B cell (primary cell): ENCODE data around the gene CEP131. TPM values are rescaled to one million over a fixed set of nuclear protein-coding genes. Genes with fewer than 3 reads are reported as not detected.
"Not testable (repeated sequence)": the region's sequence is repeated elsewhere in the genome, so short reads cannot be mapped to it uniquely, and the experiment has no call there.

Source experiments
- ATAC-seq: fragments of 200-7000 bp; cut with Tn5 transposase; one replicate; pipeline ENCODE4 v1.10.0; 2021; ENCODE audit warnings: low read depth, mild to moderate bottlenecking, moderate number of reproducible peaks, moderate library complexity
- CTCF ChIA-PET: fragments of 350-600 bp; sonication (Branson Sonifier 250); formaldehyde crosslinking; loops from one replicate; lab custom pipeline; 2021; ENCODE audit warnings: antibody characterized with exemption, inconsistent platforms; lab: Charles Lee
- POLR2A ChIA-PET: fragments of 350-600 bp; sonication (Branson Sonifier 250); formaldehyde crosslinking; loops from one replicate; lab custom pipeline; 2021; ENCODE audit warnings: antibody characterized with exemption; lab: Charles Lee
- DNase-seq: peaks from one replicate; pipeline ENCODE4 v3.0.0; 2013
- H2AFZ ChIP-seq: 2 replicates; pipeline ENCODE4 v1.6.1; 2012; ENCODE audit warnings: mild to moderate bottlenecking, low read depth, low read length; ENCODE audit not compliant: insufficient read depth, poor library complexity, severe bottlenecking
- H3K27ac ChIP-seq, 2 donors: 1 replicate in 1 of 2; 2 replicates in 1 of 2; pipeline ENCODE4 v1.5.1; 2012 to 2013; ENCODE audit warnings: low read length in 2 of 2, mild to moderate bottlenecking in 2 of 2, moderate library complexity in 1 of 2
- H3K27me3 ChIP-seq, 4 experiments: fragments of 200-600 bp in 1 of 4; sonication (generic) in 1 of 4; replicated peaks in 1 of 4; 1 replicate in 2 of 4; 2 replicates in 2 of 4; pipeline versions ENCODE4 v1.6.1 to v1.7.0; 2013 to 2016; ENCODE audit warnings: low read length in 3 of 4, mild to moderate bottlenecking in 2 of 4, mixed read lengths in 1 of 4, moderate library complexity in 1 of 4; ENCODE audit not compliant: insufficient read depth in 4 of 4, control insufficient read depth in 3 of 4; ENCODE audit errors: control extremely low read depth in 1 of 4
- H3K36me3 ChIP-seq, 2 experiments: replicated peaks in 1 of 2; 1 replicate in 1 of 2; 2 replicates in 1 of 2; pipeline versions ENCODE4 v1.6.1 to v1.7.1; 2013; ENCODE audit warnings: low read length in 1 of 2; ENCODE audit not compliant: insufficient read depth in 2 of 2, control insufficient read depth in 1 of 2; ENCODE audit errors: control extremely low read depth in 1 of 2, extremely low read depth in 1 of 2
- H3K4me1 ChIP-seq, 2 donors: fragments of 200-600 bp in 1 of 2; sonication (generic) in 1 of 2; 1 replicate in 1 of 2; 2 replicates in 1 of 2; pipeline versions ENCODE4 v1.5.1 to v1.6.1; 2013 to 2017; ENCODE audit warnings: low read length in 2 of 2; ENCODE audit not compliant: control insufficient read depth in 2 of 2, insufficient read depth in 2 of 2
- H3K4me2 ChIP-seq: replicated peaks from 2 replicates; pipeline ENCODE3; 2012; ENCODE audit warnings: mild to moderate bottlenecking, low read depth, low read length; ENCODE audit not compliant: poor library complexity, severe bottlenecking
- H3K4me3 ChIP-seq, 5 experiments: fragments of 200-600 bp in 1 of 5; sonication (generic) in 1 of 5; 1 replicate in 3 of 5; 2 replicates in 2 of 5; pipeline versions ENCODE4 v1.5.1 to v1.7.0; 2011 to 2016; ENCODE audit warnings: low read length in 4 of 5, mild to moderate bottlenecking in 4 of 5, low read depth in 2 of 5, control low read depth in 1 of 5, moderate library complexity in 1 of 5; ENCODE audit not compliant: insufficient read depth in 1 of 5; ENCODE audit errors: control extremely low read depth in 1 of 5, extremely low read depth in 1 of 5
- H3K79me2 ChIP-seq: fragments of 200-600 bp; sonication (generic); one replicate; pipeline ENCODE4 v1.6.0; 2016; ENCODE audit warnings: low read length; ENCODE audit not compliant: control insufficient read depth, insufficient read depth
- H3K9ac ChIP-seq: fragments of 200-600 bp; sonication (generic); 2 replicates; pipeline ENCODE4 v1.6.1; 2017; ENCODE audit warnings: mild to moderate bottlenecking, low read length, moderate library complexity
- H3K9me3 ChIP-seq, 3 donors: one replicate each; pipeline versions ENCODE4 v1.6.1 to v1.7.1; 2013; ENCODE audit warnings: low read length in 2 of 3; ENCODE audit not compliant: control insufficient read depth in 2 of 3, insufficient read depth in 1 of 3; ENCODE audit errors: control extremely low read depth in 1 of 3
- H4K20me1 ChIP-seq: 2 replicates; pipeline ENCODE4 v1.6.0; 2012; ENCODE audit warnings: mild to moderate bottlenecking, low read length; ENCODE audit not compliant: insufficient read depth, control insufficient read depth, poor library complexity, severe bottlenecking
- H3K27ac Mint-ChIP-seq: one replicate; pipeline ENCODE4 v1.8.0; 2021; ENCODE audit warnings: mixed read lengths
- H3K27me3 Mint-ChIP-seq: one replicate; pipeline ENCODE4 v1.8.0; 2021; ENCODE audit warnings: mixed read lengths
- H3K4me1 Mint-ChIP-seq: one replicate; pipeline ENCODE4 v1.8.0; 2021; ENCODE audit warnings: mixed read lengths
- H3K4me3 Mint-ChIP-seq: one replicate; pipeline ENCODE4 v1.8.0; 2021; ENCODE audit warnings: mixed read lengths
- H3K9me3 Mint-ChIP-seq: one replicate; pipeline ENCODE4 v1.8.0; 2022; ENCODE audit warnings: mixed read lengths; ENCODE audit not compliant: insufficient read depth
- CTCF ChIP-seq: fragments of 200-600 bp; IDR thresholded peaks from one replicate; pipeline ENCODE4 v1.8.0; 2022; ENCODE audit warnings: antibody characterized with exemption, mild to moderate bottlenecking
- EZH2 ChIP-seq: IDR thresholded peaks from 2 replicates; pipeline ENCODE4 v1.6.1; 2012; ENCODE audit warnings: borderline replicate concordance, low read depth, mild to moderate bottlenecking, moderate library complexity, low read length; ENCODE audit not compliant: insufficient read depth, poor library complexity, severe bottlenecking
- WGBS: methylation state at CpG from one replicate; pipeline ENCODE4 v1.1.5; 2013; ENCODE audit warnings: missing lambda C conversion rate; ENCODE audit not compliant: insufficient coverage; 5-methylcytosine and 5-hydroxymethylcytosine counted together
- intact Hi-C: fragments of 100-400 bp; cut with micrococcal nuclease; formaldehyde crosslinking; loops from one replicate; pipeline ENCODE4 v1.10.0; 2022
- polyA plus RNA-seq: library from polyadenylated mRNA; depleted of rRNA; stranded (reverse); fragments of >200 nt; gene quantifications from 2 replicates; pipeline ENCODE4 v1.2.3, GENCODE V29; 2012
- total RNA-seq, 2 donors: library from RNA; stranded (reverse); fragments of 120-200 nt in 1 of 2; gene quantifications; 1 replicate in 1 of 2; 2 replicates in 1 of 2; pipeline versions ENCODE4 v1.2.3 to v1.2.4, GENCODE V29; 2013 to 2022

The CEP131 gene
- total and polyA plus RNA-seq, 2 donors (not counting 1 experiment from before 2014, with no cell fraction given) = 18.8 to 25.5 TPM

DNA sequence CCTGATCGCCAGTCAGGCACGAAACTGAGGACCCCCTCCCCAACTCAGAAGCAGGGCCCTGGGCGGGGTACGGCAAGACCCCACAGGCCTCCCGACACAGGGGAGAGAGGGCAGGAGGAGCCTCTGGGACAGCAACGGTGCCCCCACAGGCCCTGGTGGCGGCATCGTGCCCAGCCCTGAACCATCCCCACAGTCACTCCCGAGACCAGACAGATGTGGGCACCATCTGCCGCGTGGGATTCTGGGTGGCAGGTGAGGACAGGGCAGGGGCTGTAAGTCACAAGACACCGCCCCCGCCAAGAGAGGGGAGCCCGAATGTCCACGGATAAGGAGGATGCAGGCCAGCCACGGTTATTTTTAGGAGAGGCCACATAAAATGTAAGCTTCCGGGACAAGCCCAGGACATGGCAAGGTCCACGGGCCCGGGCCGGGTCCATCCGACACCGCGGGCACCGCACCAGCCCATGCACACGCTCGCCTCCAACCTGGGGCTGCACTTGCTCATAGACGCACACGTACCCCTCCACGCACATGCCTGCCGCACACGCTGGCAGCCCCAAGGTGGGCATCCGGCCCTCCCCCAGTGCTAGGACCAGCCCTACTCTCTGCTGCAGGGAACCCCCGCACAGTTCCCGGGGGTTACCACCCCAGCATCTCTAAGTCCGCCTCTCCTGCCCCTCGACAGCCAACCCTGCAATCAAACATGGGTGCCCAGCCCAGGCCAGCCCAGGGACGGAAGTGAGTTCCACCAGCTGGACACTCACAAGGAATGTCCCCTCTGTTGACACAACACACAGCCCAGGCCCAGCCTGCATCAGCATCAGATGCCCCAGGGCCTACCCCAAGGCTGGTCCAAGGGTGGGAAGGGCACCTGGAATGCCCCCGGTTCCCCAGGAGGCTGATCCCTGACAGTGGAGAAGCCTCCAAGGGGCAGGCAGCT, 65.6 kb downstream of the CEP131 start:
- H3K79me2 ChIP-seq = no peaks in the 10 kb centered on the region
- DNase-seq (no peak), ATAC-seq (no peak)
- no peak overlapping the region for H2AFZ ChIP-seq
- peaks cover 14% of the 10 kb centered on the region for H3K27me3 Mint-ChIP-seq
- peaks cover 6% of the 10 kb centered on the region for H3K4me1 Mint-ChIP-seq
- H3K4me1 ChIP-seq = peaks cover 0 to 10% of the 10 kb centered on the region in 2 donors
- ChIA-PET POLR2A (interaction anchor here (0.6 kb wide), 1 partner anchor 709 kb away, joined by 5 read pairs; no protein-coding TSS in a partner anchor), CTCF (interaction anchor here (0.6 kb wide), 1 partner anchor 11 kb away, joined by 6 read pairs; no protein-coding TSS in a partner anchor)
- H3K4me2 ChIP-seq = no peak overlapping the region
- no peak overlapping the region for H3K9ac ChIP-seq
- no peak overlapping the region for H3K4me3 Mint-ChIP-seq
- intact Hi-C loops = no loop called here
- no peak overlapping the region for H3K4me3 ChIP-seq
- H3K27ac Mint-ChIP-seq = no peak overlapping the region
- H3K36me3 ChIP-seq = no peaks in the 10 kb centered on the region
- H3K27me3 ChIP-seq = peaks cover 0 to 13% (median 3%) of the 10 kb centered on the region in 4 experiments
- no peaks in the 10 kb centered on the region for H3K9me3 Mint-ChIP-seq
- no peaks in the 10 kb centered on the region for H4K20me1 ChIP-seq
- TF ChIP-seq CTCF = no peak
- no peak for TF ChIP-seq EZH2
- 95% methylated on average over 36 of the region's 38 CpGs for whole genome bisulfite sequencing
- no peak overlapping the region for H3K27ac ChIP-seq
- no peaks in the 10 kb centered on the region for H3K9me3 ChIP-seq

DNA sequence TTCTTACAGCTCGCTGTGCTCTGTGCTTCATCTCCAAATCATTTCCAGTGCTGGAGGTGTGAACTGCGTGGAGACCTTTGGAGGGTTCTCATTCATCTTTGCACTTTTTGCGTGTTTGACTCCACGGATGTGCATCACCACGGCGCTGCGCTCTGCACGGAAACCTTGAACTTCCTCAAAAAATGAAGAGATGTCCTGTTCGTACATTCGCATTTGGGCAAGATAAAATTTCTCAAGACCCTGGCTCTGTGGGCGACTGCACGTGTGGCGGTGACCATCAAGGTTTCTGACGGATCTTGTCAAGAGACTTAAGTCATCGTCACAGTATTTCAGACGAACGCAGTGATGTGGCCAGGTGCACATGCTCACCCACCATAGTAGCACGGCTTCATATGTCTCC, 67.8 kb downstream of the CEP131 start:
- Histone ChIP-seq H3K27ac (no peak overlapping the region), H3K4me3 (no peak overlapping the region), H2AFZ (no peak overlapping the region), H3K4me2 (no peak overlapping the region), H3K79me2 (no peaks in the 10 kb centered on the region), H3K4me1 (peaks cover 0 to 4% of the 10 kb centered on the region in 2 donors), H4K20me1 (no peaks in the 10 kb centered on the region), H3K9ac (no peak overlapping the region), H3K36me3 (no peaks in the 10 kb centered on the region), H3K27me3 (peaks cover 0 to 6% (median under 1%) of the 10 kb centered on the region in 4 experiments), H3K9me3 (no peaks in the 10 kb centered on the region)
- H3K9me3 Mint-ChIP-seq = no peaks in the 10 kb centered on the region
- 88% methylated on average over 15 of the region's 18 CpGs for WGBS
- H3K4me3 Mint-ChIP-seq = no peak overlapping the region
- H3K27me3 Mint-ChIP-seq = peaks cover 19% of the 10 kb centered on the region
- TF ChIP-seq EZH2 (no peak), CTCF (no peak)
- no peak for ATAC-seq
- intact Hi-C loops = no loop called here
- CTCF ChIA-PET = no interaction called here
- peaks cover 9% of the 10 kb centered on the region for H3K4me1 Mint-ChIP-seq
- POLR2A ChIA-PET = no interaction called here
- no peak for DNase-seq
- no peak overlapping the region for H3K27ac Mint-ChIP-seq

DNA sequence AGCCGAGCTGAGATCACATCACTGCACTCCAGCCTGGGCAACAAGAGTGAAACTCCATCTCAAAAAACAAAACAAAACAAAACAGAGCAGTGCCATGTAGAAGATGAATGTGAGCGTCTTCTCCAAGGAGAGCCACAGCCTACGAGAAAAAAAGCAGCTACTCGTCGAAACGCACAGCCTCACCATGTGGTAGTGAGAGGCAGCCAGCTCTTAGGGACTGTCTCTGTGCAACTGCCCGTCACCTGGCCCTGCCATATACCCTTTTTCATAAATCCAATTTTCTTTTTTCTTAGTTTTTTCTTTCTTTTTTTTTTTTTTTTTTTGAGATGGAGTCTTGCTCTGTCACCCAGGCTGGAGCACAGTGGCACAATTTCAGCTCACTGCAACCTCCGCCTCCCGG, 68.7 kb downstream of the CEP131 start:
- POLR2A ChIA-PET, H3K79me2 ChIP-seq, H3K4me1 Mint-ChIP-seq, ATAC-seq, H3K4me3 Mint-ChIP-seq, DNase-seq, H3K9me3 Mint-ChIP-seq, H3K4me1 ChIP-seq, H3K27ac ChIP-seq, H3K4me2 ChIP-seq, H2AFZ ChIP-seq, H3K4me3 ChIP-seq, H3K36me3 ChIP-seq, intact Hi-C loops, H3K27me3 ChIP-seq, H3K27ac Mint-ChIP-seq, H3K9me3 ChIP-seq, H4K20me1 ChIP-seq, H3K9ac ChIP-seq: not testable (repeated sequence)
- H3K27me3 Mint-ChIP-seq = peaks cover 19% of the 10 kb centered on the region
- WGBS = 98% methylated on average over 5 of the region's 9 CpGs
- CTCF ChIA-PET = interaction anchor here (1.3 kb wide), 1 partner anchor 12 kb away, joined by 3 read pairs; no protein-coding TSS in a partner anchor
